HG03103 (cell line): ENCODE measurements around the gene WDFY1.
A peak's percentile ranks its signal among the peaks of the same experiment; 100 is the strongest.

Experiments
- ATAC-seq: cut with Tn5 transposase; IDR thresholded peaks from one replicate; pipeline ENCODE4 v1.9.1; 2021; ENCODE audit warnings: low read depth; ENCODE audit not compliant: unreplicated experiment

Gene WDFY1

DNA sequence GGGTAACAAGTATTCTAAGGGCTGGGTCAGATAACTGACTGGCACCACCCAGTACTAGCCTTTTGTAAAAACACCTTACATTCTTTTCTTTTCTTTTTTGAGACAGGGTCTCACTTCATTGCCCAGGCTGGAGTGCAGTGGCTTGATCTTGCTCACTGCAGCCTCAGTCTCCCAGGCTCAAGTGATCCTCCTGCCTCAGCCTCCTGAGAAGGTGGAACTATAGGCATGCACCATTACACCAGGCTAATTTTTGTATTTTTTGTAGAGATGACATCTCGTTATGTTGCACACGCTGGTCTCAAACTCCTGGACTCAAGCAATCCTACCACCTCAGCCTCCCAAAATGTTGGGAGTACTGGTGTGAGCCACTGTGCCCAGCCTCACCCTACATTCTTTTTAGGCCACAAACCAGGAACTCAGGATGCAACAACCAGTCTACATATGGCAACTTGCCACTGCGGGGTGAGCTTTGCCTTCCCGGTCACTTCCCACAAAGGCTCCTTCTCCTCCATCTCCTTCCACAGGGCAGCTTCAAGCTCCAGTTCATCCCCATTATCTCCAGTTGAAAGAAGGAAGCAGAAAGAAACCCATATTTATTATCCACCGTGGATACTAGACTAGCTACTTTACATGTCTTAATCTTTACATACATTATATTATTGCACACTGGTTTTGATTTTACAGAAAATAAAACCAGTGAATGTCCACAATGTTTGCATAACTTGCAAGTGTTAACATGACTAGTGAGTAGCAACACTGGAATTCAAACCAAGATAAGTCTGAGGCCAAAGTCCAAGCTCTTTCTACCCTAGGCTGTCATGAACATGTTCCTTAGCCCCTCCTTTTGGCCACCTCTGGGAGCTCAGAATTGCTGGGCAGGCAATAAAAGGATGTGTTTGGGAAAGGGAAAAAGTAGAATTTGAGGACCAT is 84.1 kb downstream of the WDFY1 start:
- no peak for ATAC-seq

DNA sequence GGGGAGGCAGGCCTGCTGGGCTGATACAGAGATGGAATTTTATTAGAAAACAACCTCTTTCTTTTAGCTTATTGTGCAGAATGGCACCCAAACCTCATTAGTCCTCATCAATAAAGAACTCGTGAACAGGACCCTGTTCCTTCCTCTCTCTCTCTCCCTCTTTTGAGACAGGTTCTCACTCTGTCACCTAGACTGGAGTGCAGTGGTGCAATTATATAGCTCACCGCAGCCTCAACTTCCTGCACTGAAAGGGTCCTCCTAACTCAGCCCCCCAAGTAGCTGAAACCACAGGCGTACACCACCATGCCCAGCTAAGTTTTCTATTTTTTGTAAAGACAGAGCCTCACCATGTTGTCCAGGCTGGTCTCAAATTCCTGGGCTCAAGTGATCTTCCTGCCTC is 86.1 kb downstream of the WDFY1 start:
- ATAC-seq = no peak

DNA sequence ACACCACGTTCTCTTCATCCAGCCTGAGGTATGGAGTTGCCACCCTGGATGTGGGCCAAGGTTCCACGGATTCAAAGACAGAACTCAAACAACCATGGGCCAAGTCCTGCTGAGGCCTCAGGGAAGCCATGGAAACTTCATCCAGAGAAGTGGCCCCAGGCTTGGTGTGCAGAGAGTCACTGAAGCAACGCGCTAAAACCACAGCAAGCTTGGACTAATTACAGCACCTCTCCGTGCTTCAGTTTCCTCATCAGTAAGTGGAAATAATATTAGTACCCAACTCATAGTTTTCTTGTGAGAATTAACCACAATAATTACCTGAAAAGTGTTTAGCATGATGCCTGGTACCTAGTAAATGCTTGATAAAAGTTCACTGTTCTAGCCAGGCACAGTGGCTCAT is 88.6 kb downstream of the WDFY1 start:
- ATAC-seq = no peak

- no peak for ATAC-seq
Measured at GRCh38 chr2:223856021-223856420, 89.1 kb downstream of the WDFY1 start.

DNA sequence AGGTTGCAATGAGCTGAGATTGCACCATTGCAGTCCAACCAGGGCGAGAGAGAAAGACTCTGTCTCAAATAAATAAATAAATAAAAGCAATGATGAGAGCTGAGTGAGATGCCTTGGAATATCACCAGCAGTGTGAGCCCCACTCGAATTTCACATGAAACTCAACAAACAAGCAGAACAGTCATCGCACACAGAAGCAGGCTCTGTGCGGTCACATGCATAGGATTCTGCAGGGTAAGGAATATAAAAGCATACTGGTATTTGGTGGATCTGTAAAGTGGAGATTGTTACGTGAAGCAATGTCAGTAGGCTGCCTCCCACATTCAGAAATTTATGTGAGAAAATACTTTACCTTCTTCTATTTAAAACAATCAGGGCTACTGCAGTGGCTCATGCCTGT is 89.7 kb downstream of the WDFY1 start:
- ATAC-seq = no peak

DNA sequence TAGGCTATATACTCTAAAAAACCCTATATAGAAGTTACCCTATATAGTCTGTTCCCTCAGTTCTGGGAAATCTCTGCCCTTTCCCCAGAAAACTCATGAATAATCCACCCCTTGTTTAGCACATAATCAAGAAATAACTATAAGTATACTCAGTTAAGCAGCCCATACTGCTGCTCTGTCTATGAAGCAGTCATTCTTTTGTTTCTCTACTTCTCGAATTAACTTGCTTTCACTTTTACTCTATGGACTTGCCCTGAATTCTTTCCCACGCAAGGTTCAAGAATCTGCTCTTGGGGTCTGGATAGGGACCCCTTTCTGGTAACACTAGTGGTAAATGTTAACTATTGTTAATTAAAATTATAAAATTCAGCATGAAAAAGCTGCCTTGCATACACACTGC is 90.4 kb downstream of the WDFY1 start:
- ATAC-seq = peak; percentile 47

DNA sequence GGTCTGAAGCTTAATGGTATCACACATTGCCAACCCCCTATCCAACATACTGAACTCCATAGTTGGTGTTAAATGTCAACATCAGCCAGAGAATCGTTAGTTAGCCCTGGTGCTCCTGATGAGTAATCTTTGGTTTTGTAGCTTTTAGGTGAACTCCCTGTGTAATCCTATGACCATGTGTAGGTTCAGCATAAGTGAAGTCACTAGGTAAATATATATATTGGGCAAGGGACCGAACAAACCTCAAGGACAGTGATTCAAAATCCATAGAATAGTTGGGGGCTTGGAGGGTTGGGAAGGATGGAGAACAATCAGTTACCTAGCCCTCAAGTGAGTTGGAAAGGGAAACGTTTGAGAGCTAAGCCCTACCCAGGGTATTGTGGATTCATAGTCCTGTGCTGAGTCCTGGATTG is 91.7 kb downstream of the WDFY1 start:
- no peak for ATAC-seq

DNA sequence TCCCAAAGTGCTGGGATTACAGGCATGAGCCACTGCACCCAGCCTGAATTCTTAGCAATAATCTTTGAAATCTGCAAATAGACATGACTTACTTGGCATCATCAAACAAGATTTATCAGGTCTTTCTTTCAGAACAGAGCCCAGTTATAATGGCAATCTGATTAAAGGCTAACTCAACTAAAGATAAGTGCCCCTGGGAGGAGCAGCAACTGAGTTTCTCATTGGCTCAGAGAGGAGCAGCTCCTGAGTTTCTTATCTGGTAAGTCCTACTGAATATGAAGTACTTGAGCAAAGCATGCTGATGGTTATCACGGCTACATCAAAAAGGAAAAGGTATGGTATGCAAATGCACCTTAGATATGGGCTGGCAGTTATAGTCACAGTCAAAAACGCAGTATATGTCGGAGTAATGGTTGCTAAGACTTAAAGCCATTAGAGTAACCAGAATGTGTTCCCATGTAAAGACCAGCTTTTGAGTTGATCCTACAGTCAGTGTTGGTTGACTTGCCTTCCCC is 92.8 kb downstream of the WDFY1 start:
- no peak for ATAC-seq

DNA sequence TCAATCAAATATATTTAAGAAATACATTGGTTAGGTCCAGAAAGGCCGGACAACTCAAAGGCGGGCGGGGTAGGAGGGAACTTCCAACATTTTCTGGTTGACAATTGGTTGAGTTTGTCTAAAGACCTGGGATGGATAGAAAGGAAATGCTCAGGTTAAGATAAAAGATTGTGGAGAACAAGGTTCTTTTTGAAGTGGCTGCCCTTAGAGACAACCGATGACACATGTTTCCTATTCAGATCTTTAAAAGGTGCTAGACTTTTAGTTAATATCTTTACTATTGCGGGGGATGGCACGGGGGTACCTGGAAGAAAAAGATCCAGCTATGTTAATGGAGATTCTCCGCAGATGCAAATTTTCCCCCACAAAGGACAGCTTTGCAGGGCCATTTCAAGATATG is 97.7 kb downstream of the WDFY1 start:
- ATAC-seq = no peak

DNA sequence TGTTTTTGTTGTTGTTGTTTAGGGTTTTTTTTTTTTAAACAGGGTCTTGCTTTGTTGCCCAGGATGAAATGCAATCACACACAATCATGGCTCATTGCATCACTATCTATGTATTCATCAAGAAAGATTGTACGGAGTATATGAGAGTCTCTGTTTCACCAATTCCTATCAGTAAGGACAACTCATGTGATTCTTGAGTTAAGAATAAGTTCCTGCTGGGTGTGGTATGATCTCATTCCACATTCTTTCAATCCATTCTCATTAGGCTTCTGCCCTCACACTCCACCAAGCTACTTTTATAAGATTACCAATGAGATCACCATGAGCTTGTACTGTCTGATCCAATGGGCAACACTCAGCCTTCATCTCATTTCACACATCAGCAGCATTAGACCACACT is 98.6 kb downstream of the WDFY1 start:
- no peak for ATAC-seq

DNA sequence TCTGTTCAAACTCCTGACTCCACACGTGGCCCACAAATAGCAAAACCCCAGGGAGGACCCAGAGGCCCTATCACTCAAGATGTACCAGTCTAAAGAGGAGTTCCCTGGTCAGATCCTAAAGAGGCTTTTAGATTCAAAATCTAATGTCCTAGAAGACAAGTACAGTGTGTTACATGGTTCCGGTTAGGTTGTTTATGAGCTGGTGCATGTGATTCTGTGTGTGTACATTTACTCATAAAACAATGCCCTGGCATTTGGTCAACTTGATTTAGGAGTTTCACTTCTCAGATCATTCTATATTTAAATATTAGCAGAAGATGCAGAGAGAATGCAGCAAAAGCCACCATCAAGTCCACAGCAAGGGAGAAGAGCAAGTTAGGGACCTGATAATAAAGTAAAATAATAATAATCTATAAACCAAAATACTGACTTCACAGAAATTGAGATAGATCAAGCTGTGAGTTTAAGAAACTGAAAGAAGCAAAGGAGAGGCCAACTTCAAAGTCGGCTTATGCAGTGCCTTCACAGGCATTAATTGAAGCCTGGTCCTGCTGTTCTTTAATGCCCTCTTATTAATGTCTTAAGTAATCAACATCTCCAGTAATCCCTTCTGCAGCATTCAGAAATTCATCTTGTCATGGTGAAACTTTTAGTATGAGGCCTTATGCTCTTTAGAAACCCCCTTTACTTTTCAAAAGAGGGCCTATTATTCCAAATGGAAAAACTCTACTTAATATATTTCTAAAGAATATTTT is 103.5 kb downstream of the WDFY1 start:
- ATAC-seq = no peak

- peak; percentile 52 for ATAC-seq
Measured at GRCh38 chr2:223837287-223838061, 107.7 kb downstream of the WDFY1 start, which contains the start of gene AP1S3. Gene AP1S3 (minus strand): TSS chr2:223837582. CDS start chr2:223837450, 132 bp downstream.

DNA sequence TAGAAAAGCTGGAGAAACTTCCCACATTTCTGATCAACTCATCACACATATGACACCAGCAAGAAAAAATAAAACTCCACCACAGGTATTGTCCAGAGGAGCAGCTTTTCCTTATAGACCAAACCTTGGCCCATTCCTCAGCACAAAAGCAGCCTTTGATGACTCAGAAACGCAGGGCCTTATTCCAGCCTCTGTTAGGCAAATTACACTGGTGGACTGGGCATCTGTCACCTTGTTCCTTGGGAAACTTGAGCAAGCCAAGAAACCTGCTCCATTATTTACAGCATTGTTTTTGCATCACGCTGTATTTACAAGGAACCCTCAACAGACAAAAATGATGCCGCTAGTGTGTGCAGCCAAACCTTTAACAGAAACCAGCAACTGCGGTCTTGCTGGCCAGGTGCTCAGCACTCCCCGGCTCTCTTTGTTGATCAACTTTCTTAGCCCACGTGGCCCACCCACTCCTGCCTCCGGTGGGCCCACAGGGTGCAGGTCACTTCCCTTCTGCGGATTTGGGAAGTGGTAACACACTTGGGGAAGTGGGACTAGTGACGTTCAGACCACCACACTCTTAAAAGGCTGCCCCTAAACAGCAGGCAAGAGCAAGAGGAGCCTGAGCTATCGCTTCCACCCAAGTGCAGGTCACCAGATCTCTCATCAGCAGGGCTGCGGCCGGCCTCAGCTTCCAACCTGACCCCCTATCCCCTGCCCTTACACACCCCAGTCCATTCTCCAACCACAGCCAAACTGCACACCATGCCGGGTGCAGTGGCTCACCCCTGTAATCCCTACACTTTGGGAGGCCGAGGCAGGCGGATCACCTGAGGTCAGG is 109.2 kb downstream of the WDFY1 start:
- peak; percentile 53 for ATAC-seq

GRCh38 chr2:223834431-223834830 is 110.7 kb downstream of the WDFY1 start:
- ATAC-seq = no peak

GRCh38 chr2:223832241-223832903 is 112.8 kb downstream of the WDFY1 start:
- no peak for ATAC-seq

DNA sequence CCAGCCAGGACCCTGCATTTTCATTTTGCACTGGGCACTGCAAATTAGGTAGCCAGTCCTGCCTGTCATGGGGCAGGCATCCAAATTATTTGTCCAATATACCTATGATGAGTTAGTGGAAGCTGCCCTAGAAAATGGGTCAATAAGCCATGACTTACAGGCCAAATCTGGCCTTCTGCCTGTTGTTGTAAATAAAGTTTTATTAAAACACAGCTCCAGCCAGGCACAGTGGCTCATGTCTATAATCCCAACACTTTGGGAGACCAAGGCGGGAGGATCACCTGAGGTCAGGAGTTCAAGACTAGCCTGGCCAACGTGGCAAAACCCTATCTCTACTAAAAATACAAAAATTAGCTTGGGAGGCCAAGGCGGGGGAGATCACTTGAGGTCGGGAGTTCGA is 116.0 kb downstream of the WDFY1 start:
- no peak for ATAC-seq

GRCh38 chr2:223828314-223828713 is 116.8 kb downstream of the WDFY1 start:
- ATAC-seq = no peak

DNA sequence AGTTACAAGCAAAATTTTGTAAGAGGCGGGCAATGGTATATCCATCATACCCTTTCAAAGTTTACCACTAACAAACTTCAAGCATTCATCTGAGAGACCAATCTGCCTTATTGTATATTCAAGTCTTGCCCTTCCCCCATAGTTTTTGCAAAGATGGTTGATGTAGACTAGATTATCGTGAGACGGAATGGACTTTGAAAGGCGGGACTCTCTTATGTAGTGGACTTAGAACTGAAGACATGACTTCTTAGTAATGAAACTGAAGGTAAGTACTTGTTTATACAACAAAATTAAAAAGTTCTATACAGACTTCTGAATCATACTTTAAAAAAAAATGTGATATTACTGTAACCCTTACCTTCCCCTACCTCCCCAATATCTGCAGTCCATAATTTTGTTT is 118.1 kb downstream of the WDFY1 start:
- no peak for ATAC-seq
